Measurements from ENCODE around the gene DPF3.

DNA sequence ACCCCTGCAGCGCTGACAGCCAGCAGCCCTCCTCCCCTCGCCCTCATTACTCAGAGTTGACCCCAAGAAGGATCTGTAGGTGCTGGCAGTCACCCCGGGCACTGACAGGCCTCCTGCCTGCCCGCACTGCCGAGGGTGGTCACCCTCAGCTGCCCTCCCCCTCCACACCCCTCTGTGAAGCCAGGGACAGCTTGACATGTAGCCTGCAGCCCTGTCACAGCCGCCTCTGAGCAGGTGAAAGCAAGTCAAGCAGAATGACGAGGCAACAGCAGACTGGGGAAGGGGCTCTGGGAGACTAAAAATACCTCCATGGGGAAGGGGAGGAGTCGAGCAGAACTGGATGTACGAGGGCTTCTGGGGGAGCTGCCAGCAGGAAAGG, 178.1 kb downstream of the DPF3 start:
- TF ChIP-seq, protein P1, sequence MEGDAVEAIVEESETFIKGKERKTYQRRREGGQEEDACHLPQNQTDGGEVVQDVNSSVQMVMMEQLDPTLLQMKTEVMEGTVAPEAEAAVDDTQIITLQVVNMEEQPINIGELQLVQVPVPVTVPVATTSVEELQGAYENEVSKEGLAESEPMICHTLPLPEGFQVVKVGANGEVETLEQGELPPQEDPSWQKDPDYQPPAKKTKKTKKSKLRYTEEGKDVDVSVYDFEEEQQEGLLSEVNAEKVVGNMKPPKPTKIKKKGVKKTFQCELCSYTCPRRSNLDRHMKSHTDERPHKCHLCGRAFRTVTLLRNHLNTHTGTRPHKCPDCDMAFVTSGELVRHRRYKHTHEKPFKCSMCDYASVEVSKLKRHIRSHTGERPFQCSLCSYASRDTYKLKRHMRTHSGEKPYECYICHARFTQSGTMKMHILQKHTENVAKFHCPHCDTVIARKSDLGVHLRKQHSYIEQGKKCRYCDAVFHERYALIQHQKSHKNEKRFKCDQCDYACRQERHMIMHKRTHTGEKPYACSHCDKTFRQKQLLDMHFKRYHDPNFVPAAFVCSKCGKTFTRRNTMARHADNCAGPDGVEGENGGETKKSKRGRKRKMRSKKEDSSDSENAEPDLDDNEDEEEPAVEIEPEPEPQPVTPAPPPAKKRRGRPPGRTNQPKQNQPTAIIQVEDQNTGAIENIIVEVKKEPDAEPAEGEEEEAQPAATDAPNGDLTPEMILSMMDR (IDR thresholded peaks at IDR 0.05; ENCODE audit: low read length) = no peak
- TF ChIP-seq EZH2 (optimal IDR thresholded peaks at IDR 0.05; ENCODE audit: low read depth, low read length) (no peak), EZH2phosphoT487 (IDR thresholded peaks at IDR 0.05; ENCODE audit: low read length) (no peak)
